Mucosa of rectum (tissue), 2 donors: ENCODE measurements around the gene RIPK3.
"Not testable (repeated sequence)": the region's sequence is repeated elsewhere in the genome, so short reads cannot be mapped to it uniquely, and the experiment has no call there.

Experiments
- H3K27ac ChIP-seq, 2 donors: one replicate each; pipeline ENCODE4 v1.7.0; 2013; ENCODE audit warnings: inconsistent platforms in 2 of 2, low read depth in 2 of 2, low read length in 2 of 2
- H3K27me3 ChIP-seq, 2 donors: one replicate each; pipeline ENCODE4 v1.7.0; 2013; ENCODE audit warnings: low read length in 2 of 2; ENCODE audit not compliant: control insufficient read depth in 2 of 2, insufficient read depth in 2 of 2
- H3K36me3 ChIP-seq, 2 donors: one replicate each; pipeline ENCODE4 v1.7.0; 2013; ENCODE audit warnings: low read length in 2 of 2; ENCODE audit not compliant: control insufficient read depth in 2 of 2, insufficient read depth in 2 of 2
- H3K4me1 ChIP-seq, 2 donors: one replicate each; pipeline ENCODE4 v1.7.0; 2013; ENCODE audit warnings: low read length in 2 of 2, mild to moderate bottlenecking in 1 of 2; ENCODE audit not compliant: control insufficient read depth in 2 of 2, insufficient read depth in 2 of 2
- H3K4me3 ChIP-seq, 2 donors: one replicate each; pipeline ENCODE4 v1.7.0; 2013; ENCODE audit warnings: low read length in 2 of 2
- H3K9ac ChIP-seq, 2 donors: one replicate each; pipeline ENCODE4 v1.7.0; 2013; ENCODE audit warnings: low read length in 2 of 2, low read depth in 1 of 2, mild to moderate bottlenecking in 1 of 2
- H3K9me3 ChIP-seq, 2 donors: one replicate each; pipeline ENCODE4 v1.7.0; 2013; ENCODE audit warnings: low read length in 2 of 2; ENCODE audit not compliant: control insufficient read depth in 2 of 2
- donor health status: healthy.
- donor health status: Normal muscosa, but diverticular disease.

RIPK3 gene

GRCh38 chr14:24339284-24340151, at the start of gene RIPK3:
Gene RIPK3 (minus strand): TSS chr14:24339991. CDS start chr14:24339826, 165 bp downstream.
- H3K4me1 ChIP-seq, result peaks cover 18 to 36% of the 10 kb centered on the region in 2 donors
- H3K27ac ChIP-seq, result peak within 1 kb of the TSS; percentile 85 to 87
- no peaks in the 10 kb centered on the region for H3K27me3 ChIP-seq
- no peaks in the 10 kb centered on the region for H3K9me3 ChIP-seq
- H3K9ac ChIP-seq, result peak within 1 kb of the TSS; percentile 93 to 98
- H3K4me3 ChIP-seq, result peak within 1 kb of the TSS; percentile 96 to 97
- H3K36me3 ChIP-seq, result peaks cover 7 to 17% of the 10 kb centered on the region in 2 donors

GRCh38 chr14:24389226-24389848, 49.5 kb upstream of the RIPK3 start:
- Histone ChIP-seq H3K4me3 (no peak overlapping the region), H3K4me1 (peaks cover 6 to 11% of the 10 kb centered on the region in 2 donors), H3K27ac (no peak overlapping the region), H3K9ac (no peak overlapping the region), H3K9me3 (no peaks in the 10 kb centered on the region), H3K27me3 (no peaks in the 10 kb centered on the region), H3K36me3 (no peaks in the 10 kb centered on the region)

GRCh38 chr14:24388474-24389179, 48.8 kb upstream of the RIPK3 start:
- H3K27ac ChIP-seq, result no peak overlapping the region
- H3K9me3 ChIP-seq, result no peaks in the 10 kb centered on the region

GRCh38 chr14:24387579-24387978, 47.8 kb upstream of the RIPK3 start:
- not testable (repeated sequence) for H3K9ac ChIP-seq, H3K9me3 ChIP-seq, H3K27ac ChIP-seq, H3K4me1 ChIP-seq, H3K27me3 ChIP-seq, H3K36me3 ChIP-seq, H3K4me3 ChIP-seq

More at GRCh38 chr14:24388474-24389179, 48.8 kb upstream of the RIPK3 start:
- H3K27me3 ChIP-seq, result peaks cover 0 to 4% of the 10 kb centered on the region in 2 donors
- peaks cover 6 to 11% of the 10 kb centered on the region in 2 donors for H3K4me1 ChIP-seq
- H3K36me3 ChIP-seq, result no peaks in the 10 kb centered on the region
- no peak overlapping the region for H3K4me3 ChIP-seq
- H3K9ac ChIP-seq, result no peak overlapping the region

- Histone ChIP-seq H3K36me3 (no peaks in the 10 kb centered on the region), H3K9me3 (no peaks in the 10 kb centered on the region), H3K4me3 (no peak overlapping the region), H3K9ac (no peak overlapping the region), H3K4me1 (peaks cover 0 to 3% of the 10 kb centered on the region in 2 donors), H3K27me3 (peaks cover 0 to 4% of the 10 kb centered on the region in 2 donors), H3K27ac (no peak overlapping the region)
These were observed 47.2 kb upstream of the RIPK3 start for GRCh38 chr14:24387009-24387345.

- Histone ChIP-seq H3K36me3 (no peaks in the 10 kb centered on the region), H3K4me3 (no peak overlapping the region), H3K27me3 (peaks cover 0 to 4% of the 10 kb centered on the region in 2 donors), H3K9ac (no peak overlapping the region), H3K4me1 (peaks cover 0 to 3% of the 10 kb centered on the region in 2 donors), H3K27ac (no peak overlapping the region), H3K9me3 (no peaks in the 10 kb centered on the region)
These were observed 45.7 kb upstream of the RIPK3 start for GRCh38 chr14:24385524-24385923.

- Histone ChIP-seq H3K9ac (no peak overlapping the region), H3K4me3 (no peak overlapping the region), H3K36me3 (no peaks in the 10 kb centered on the region), H3K4me1 (peaks cover 0 to 3% of the 10 kb centered on the region in 2 donors), H3K27ac (no peak overlapping the region), H3K9me3 (no peaks in the 10 kb centered on the region), H3K27me3 (peaks cover 0 to 4% of the 10 kb centered on the region in 2 donors)
These were observed 44.4 kb upstream of the RIPK3 start for GRCh38 chr14:24384169-24384568.

GRCh38 chr14:24382064-24382371, 42.2 kb upstream of the RIPK3 start:
- no peak overlapping the region for H3K4me3 ChIP-seq
- peaks cover 0 to 4% of the 10 kb centered on the region in 2 donors for H3K27me3 ChIP-seq
- no peak overlapping the region for H3K27ac ChIP-seq
- H3K9ac ChIP-seq, result no peak overlapping the region
- peaks cover 0 to 3% of the 10 kb centered on the region in 2 donors for H3K4me1 ChIP-seq
- no peaks in the 10 kb centered on the region for H3K9me3 ChIP-seq
- H3K36me3 ChIP-seq, result no peaks in the 10 kb centered on the region

- peaks cover 0 to 3% of the 10 kb centered on the region in 2 donors for H3K4me1 ChIP-seq
- peaks cover 0 to 4% of the 10 kb centered on the region in 2 donors for H3K27me3 ChIP-seq
- no peak overlapping the region for H3K9ac ChIP-seq
- no peaks in the 10 kb centered on the region for H3K36me3 ChIP-seq
- H3K27ac ChIP-seq, result no peak overlapping the region
- no peaks in the 10 kb centered on the region for H3K9me3 ChIP-seq
- H3K4me3 ChIP-seq, result no peak overlapping the region
These were observed 41.7 kb upstream of the RIPK3 start for GRCh38 chr14:24381363-24382063.
